Lower leg skin (tissue), 3 donors: ENCODE results near the gene TNPO2.

Experiments used
- POLR2A ChIP-seq, 2 donors: fragments of 450-650 bp; IDR thresholded peaks; one replicate each; pipeline ENCODE4 v1.6.1; 2016 to 2017; ENCODE audit warnings: antibody characterized with exemption in 2 of 2, mild to moderate bottlenecking in 1 of 2, moderate library complexity in 1 of 2
- TF ChIP-seq, protein P1 (sequence below), 3 donors: fragments of 450-650 bp; IDR thresholded peaks; one replicate each; pipeline ENCODE4 v1.5.1; 2016; ENCODE audit warnings: antibody characterized with exemption in 3 of 3, mild to moderate bottlenecking in 3 of 3, moderate library complexity in 2 of 3

GRCh38 chr19:12763100-12763499, 39.4 kb upstream of the TNPO2 start:
- TF ChIP-seq POLR2A (IDR thresholded peaks at IDR 0.05) = no peak
- TF ChIP-seq, protein P1, sequence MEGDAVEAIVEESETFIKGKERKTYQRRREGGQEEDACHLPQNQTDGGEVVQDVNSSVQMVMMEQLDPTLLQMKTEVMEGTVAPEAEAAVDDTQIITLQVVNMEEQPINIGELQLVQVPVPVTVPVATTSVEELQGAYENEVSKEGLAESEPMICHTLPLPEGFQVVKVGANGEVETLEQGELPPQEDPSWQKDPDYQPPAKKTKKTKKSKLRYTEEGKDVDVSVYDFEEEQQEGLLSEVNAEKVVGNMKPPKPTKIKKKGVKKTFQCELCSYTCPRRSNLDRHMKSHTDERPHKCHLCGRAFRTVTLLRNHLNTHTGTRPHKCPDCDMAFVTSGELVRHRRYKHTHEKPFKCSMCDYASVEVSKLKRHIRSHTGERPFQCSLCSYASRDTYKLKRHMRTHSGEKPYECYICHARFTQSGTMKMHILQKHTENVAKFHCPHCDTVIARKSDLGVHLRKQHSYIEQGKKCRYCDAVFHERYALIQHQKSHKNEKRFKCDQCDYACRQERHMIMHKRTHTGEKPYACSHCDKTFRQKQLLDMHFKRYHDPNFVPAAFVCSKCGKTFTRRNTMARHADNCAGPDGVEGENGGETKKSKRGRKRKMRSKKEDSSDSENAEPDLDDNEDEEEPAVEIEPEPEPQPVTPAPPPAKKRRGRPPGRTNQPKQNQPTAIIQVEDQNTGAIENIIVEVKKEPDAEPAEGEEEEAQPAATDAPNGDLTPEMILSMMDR (IDR thresholded peaks at IDR 0.05) = no peak
